Renal pelvis (tissue), 4 donors: ENCODE data around the gene ALDH3B1. TPM values are rescaled to one million over a fixed set of nuclear protein-coding genes. Genes with fewer than 3 reads are reported as not detected.

Source experiments
- DNase-seq: peaks from one replicate; pipeline ENCODE4 v3.0.0-alpha.2; 2013
- polyA plus RNA-seq, 3 donors: library from polyadenylated mRNA; unstranded; fragments of 120-200 nt; gene quantifications; one replicate each; pipeline ENCODE4 v1.2.1, GENCODE V29; 2013; ENCODE audit not compliant: insufficient read length in 3 of 3

The ALDH3B1 gene
- polyA plus RNA-seq, 3 donors: 2.3 to 4.7 (median 3.6) TPM

DNA sequence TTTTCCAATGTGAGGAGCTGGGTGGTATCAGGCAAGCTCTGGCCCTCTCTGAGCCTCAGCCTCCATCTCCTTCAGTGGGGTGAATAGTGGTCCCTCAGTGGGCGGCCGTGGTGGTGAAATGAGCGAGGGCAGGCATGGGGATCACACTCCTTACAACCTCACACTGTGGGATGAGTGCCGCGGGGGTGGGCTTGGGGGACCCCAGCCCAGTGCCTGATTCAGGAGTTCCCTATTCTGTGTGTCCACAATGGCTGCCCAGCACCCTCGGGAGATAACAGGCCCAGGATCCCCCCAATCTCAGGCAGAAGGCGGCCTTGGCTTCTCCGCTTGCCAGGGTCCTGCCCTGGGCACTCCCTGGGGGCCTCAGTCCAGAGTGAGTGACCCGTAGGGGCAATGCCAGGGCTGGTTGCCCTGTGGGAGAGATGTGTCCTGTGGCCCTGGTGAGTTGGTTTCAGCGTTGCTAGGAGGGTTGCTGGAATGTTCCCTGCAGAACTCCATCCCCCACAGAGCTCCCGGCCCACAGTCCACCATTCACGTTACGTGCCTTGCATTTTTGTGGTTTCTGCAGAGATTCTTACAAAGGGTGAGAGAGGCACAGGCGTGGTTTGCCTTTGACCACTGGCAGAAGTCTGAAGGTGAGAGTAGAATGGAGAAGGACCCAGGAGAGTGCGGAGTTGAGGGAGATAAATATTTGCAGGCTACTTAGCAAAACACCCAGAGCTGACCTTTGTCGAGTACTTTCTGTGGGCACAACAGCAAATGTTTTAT lies 2.9 kb downstream of the ALDH3B1 start:
- DNase-seq: no peak

DNA sequence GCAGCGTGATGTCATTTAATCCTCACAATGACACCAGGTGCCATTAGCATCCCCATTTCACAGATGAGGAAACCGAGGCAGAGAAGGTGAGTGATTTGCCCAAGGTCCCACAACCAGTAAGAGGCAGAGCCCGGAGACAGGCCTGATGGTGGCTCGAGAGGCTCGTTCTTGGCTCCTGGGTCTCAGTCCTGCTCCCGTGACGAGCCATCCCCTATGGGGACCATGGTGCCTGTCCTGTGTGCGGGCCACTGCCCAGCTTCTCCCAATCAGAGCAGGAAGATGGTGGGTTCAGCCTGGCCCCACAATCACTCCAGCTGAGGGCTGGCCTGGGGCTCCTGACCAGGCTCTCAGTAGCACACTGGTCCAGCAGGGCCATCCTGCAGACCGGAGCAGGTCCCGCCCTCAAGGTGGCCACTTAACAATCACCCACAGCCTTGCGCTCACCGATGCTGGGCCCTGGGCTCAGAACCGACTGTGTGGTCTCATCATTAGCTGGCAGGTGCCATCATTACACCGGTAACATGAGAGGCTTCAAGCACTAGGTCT lies 3.6 kb downstream of the ALDH3B1 start:
- no peak for DNase-seq

DNA sequence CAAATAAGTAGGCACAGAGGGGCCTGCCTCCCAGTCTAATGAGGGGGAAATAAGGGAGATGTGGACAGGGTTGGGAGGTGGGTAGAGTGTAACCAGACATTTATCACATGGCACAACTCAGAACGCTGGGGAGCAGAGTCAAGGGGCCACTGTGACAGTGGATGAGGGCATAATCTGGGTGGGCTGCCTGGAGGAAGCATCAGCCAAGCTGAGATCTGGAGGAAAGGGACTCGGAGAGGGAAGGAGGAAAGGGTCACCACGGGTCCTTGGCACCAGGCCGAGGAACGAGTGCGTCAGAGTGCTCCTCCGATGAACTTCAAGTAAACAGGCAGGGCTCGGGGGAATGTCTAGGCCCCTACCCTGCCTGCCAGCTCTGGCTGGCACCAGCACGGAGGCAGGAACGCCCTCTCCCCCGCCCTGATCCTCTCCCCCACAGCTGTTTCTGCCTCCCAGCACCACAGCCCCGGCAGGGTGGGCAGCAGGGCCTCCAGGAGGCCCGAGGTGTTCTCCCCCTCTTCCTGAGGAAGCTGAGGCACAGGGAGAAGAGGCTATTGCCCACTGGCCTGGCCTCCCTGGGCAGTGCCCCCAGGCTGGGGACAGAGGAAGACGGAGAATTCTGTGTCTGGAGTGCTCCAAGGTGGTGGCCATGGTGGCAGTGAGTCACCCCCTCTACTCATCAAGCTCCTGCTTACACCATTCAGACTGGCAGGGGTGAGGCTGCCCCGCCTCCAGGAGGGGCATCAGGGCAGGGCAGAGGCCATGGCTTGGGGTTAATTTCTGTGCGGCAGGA lies 4.2 kb downstream of the ALDH3B1 start:
- no peak for DNase-seq

DNA sequence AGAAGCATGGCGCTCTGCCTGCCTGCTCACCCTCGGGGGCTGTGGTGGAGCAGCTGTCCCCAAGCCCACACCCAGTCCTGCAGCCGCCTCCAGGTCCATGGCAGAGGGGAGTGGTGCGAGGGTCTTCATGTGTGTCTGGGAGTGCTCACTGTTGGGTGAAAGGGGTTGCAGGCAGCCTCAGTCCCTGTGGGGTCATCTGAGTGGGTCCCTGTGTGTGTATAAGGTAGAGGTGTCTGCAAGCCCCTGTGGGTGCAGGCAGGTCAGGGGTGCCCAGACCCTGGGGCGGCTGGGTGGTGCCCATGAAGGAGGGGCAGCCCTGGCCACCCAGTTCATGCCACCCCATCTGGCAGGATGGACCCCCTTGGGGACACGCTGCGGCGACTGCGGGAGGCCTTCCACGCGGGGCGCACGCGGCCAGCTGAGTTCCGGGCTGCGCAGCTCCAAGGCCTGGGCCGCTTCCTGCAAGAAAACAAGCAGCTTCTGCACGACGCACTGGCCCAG lies 4.9 kb downstream of the ALDH3B1 start:
- no peak for DNase-seq

DNA sequence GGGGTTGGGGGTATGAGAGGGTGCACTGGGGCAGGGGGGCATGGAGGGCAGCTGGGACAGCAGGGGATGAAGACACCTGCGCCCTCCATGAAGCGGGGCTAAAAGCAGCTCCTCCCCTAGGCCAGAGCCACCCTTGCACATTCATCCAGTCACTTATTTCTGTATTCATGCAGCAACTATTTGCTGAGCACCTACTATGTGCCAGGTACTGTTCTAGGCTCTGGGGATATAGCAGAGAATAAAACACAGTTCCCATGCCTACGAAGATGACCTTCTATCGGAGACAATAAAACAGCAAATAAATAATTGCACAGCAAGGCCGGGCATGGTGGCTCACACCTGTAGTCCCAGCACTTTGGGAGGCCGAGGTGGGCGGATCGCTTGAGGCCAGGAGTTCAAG lies 5.3 kb downstream of the ALDH3B1 start:
- no peak for DNase-seq

DNA sequence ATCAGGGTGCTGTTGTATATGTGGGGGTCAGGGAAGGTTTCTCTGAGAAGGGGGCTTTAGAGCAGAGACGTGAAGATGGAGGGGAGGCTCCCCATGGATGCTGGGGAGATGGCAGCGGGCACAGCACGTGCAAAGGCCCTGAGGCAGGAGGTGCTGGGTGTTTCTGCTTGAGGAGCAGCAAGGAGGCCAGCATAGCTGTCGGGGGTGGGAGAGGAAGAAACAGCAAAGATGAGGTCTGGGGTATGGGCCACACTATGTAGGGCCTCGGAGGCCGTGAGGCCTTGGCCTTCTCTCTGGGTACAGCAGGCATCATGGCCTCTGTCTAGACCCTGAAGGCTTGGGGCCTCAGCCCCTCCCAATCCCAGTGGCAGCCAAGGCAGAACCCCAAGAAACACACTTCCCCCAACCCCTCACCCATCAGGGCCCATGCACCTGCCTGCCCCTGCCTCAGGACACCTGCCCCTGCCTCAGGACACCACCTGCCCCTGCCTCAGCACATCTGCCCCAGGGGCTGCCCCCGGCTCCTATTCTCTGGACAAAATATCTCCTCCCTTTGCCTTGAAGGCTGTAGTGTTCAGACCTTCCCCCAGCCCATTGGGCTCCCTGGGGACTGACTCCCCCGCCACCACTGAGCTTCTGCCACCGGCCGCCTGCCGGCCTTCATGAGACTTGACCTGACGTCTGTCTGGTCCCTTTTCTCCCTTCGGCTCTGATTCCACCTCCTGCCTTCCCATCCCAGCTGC lies 6.2 kb downstream of the ALDH3B1 start:
- no peak for DNase-seq

DNA sequence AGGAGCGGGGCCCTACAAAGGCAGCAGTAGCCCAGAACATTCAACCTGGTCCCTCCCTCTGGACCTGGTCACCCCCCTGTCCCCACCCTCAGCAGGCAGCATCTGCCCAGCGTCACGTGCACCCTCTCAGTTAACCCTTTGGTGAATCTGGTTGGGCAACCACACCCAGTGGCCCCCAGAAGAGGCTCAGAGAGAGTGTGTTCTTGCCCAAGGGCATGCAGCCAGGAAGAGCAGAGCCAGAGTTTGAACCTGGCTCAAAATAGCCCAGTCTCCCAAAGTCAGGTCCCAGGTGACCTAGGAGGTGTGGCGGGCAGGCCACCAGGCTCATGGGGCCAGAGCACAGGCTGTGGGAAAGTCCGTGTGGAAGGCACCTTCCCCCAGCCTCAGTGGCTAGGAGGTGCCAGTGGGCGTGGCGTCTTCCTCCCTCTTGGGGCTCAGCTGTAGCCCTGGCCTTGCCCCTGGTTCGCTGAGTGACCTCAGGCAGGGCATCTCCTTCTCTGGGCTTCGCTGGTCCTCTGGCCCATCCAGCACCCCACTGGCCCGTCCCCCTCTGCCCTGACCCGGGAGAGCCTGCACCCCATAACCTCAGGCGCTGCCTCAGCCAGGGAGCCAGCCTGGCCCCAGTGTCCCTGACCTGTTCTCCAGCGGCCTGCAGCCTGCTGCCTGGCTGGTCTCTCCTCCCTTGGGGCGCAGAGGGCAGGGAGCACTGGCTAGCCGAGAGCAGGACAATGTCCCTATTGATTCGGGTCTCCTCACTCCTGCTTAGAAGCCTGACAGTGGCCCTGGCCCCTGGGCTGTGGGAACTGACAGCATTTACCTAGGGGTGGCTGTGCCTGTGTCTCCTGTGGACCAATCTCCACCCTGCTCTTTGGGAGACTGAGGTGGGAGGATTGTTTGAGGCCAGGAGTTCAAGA lies 7.0 kb downstream of the ALDH3B1 start:
- DNase-seq: no peak

DNA sequence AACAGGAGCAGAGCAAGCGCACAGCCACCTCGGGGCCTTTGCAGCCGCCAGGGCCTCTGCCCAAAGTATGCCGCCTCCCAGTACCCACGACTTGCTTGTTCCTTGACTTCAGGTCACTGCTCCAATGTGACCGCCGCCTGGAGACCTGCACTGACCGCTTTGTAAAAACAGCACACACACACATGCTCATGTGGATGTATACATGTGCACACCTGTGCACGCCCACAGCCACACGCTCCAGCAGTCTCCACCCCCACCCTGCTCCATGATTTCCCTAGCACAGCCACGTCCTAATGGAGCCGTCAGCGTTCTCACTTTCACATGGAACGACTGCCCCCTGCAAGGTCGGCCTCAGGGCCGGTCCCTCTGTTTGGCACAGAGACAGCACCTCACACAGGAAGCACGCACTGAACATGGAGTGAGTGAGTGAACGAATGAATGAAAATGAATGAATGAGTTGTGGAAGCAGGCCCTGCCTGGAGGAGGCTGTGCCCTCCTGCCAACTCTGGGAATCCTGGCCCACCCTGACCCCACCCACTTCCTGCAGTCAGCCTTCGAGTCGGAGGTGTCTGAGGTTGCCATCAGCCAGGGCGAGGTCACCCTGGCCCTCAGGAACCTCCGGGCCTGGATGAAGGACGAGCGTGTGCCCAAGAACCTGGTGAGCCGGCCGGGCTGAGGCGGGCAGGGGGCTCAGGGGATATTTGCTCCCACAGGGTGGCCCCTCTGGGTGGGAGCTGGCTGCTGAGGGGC lies 8.0 kb downstream of the ALDH3B1 start:
- DNase-seq: no peak

DNA sequence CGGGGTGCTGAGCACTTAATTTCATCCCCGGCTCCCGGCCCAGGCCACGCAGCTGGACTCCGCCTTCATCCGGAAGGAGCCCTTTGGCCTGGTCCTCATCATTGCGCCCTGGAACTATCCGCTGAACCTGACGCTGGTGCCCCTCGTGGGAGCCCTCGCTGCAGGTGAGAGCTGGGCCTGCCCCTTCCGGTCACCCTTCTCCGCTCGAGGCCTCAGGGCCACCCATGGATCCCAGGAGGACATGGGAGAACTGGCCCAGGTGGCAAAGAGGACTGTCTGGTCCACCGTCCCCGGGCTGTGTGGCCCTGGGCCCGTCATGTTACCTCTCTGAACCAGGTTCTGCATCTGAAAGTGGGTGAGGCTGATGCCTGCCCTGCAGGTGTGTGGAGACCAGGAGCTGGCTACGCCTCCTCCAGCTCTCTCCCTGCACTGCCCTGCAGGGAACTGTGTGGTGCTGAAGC lies 8.6 kb downstream of the ALDH3B1 start:
- DNase-seq: no peak

DNA sequence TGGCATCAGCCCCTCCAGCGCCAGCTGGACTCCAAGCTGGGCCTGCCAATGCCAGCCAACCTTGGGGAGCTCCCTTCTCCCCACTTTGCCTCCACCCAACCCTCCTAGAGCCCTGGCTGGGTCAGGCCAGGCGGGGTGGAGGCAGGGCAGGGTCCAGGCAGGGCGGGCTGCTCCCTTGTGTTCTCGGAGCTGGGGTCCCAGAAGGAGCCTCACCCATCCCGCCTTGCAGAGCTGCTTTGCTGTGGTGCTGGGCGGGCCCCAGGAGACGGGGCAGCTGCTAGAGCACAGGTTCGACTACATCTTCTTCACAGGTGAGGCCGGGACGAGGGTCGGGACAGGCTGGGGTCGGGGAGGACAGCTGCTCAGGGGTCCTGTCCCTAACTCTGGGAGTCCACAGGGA lies 9.4 kb downstream of the ALDH3B1 start:
- DNase-seq: no peak

DNA sequence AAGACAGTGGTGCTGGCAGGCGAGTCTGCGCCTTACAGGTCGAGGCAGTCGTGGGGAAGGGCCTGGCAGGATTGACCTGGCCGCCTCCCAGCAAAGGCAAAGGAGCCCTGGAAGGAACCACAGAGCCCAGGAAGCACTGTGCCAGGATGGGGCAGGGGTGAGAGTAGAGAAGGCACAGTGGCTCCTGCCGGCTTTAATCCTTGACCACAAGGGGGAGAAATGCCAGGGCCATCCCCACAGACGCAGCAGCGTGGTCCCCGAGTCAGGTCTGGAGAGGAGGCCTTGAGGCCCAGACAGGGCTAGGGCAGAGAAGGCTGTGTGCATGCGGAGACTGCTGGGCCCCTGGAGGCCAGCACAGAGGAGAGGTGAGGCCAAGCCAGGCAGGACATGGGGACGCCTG lies 10.4 kb downstream of the ALDH3B1 start:
- DNase-seq: no peak

DNA sequence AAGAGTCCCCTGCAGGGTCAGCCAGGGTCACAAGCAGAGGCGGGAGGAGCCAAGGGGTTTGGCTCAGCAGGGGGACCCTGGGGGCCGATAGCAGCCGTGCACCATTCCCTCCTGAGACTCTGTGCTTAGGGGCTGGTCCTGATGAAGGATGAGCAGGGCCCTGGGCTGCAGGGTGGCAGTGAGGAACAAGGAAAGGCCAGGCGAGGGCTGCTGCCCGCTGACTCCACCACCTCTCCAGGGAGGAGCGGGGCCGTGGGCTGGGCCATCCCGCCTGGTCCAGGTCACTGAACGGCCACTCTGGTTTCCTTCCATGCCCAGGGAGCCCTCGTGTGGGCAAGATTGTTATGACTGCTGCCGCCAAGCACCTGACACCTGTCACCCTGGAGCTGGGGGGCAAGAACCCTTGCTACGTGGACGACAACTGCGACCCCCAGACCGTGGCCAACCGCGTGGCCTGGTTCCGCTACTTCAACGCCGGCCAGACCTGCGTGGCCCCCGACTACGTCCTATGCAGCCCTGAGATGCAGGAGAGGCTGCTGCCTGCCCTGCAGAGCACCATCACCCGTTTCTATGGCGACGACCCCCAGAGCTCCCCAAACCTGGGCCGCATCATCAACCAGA lies 11.2 kb downstream of the ALDH3B1 start:
- DNase-seq: no peak

DNA sequence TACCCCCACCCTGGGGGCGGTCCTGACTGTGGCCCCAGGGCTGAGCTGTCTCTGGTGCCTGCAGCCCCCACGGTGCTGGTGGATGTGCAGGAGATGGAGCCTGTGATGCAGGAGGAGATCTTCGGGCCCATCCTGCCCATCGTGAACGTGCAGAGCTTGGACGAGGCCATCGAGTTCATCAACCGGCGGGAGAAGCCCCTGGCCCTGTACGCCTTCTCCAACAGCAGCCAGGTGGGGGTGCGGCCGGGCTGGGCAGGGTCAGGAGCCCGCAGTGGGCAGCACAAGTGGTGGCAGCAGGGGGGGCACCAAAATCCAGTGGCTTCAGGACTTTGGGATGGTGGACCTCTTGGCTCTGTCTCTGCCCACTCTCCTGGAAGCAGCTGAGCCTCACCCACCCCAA lies 12.4 kb downstream of the ALDH3B1 start:
- no peak for DNase-seq

DNA sequence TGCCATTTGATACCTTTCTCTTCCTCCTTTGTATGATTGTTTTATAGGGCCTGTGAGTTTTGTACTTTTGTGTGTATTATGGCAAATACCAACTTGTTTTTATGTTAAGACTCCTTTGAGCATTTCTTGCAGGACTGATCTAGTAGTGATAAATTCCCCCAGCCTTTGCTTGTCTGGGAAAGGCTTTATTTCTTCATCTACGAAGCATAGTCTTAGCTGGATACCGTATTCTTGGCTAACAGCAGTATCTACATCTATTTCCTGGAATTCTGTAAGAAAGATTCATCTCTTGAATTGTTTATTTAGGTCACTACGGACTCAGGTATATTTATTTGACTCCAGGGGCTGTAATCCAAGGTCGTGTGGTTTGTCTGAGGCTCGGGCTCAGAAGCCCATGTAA lies 14.4 kb downstream of the ALDH3B1 start:
- DNase-seq: no peak

DNA sequence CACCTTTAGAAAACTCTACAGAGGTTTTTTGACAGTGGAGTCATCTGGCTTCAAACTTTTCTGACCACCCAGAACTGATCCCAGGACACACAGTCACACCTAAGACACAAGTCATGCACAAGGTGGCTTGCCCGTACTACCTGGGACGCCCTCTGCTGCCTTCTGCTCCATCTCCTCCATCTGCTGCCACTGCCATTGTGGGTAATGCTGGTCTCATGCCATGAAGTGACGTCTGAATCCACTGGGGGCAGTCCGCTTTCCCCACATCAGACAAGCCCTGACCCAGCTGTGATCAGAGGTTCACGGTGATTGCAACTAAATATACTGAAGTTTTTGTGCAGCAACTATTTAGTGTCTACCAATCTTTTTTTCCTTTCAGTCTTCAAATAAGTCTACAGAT lies 14.9 kb downstream of the ALDH3B1 start:
- DNase-seq: no peak

DNA sequence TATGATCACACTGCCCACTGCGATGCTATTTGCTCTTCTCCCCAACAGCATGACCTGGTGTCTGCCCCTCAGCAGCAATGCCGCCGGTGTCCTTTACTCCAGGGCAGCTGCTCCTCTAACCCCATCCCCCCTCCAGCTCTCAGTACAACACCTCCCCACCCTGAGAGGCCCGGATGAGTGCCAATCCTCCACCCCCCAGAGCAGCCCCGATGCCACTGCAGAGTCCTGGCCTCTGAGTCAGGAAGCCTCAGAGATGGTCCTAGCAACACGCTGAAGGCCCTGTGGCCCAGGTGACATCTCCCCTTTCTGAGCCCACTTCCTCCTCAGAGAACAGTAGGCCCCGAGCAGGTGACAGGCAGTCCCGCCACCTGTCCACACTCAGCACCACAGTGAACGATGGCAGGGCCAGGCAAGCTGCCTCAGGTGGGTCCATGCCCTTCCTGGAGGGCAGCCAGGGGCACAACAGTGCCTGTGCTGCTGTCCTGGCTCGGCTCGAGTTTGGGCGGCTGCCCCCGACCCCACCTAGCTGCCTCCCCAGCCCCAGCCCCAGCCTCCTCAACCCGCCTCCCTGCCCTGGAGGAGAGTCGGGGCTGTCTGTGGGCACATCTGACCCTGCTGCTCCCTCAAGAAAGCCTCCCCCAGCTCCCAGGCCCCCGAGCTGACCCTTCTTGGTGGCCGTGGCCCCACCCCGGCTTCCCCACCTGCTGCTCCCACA lies 16.4 kb downstream of the ALDH3B1 start:
- DNase-seq: no peak

DNA sequence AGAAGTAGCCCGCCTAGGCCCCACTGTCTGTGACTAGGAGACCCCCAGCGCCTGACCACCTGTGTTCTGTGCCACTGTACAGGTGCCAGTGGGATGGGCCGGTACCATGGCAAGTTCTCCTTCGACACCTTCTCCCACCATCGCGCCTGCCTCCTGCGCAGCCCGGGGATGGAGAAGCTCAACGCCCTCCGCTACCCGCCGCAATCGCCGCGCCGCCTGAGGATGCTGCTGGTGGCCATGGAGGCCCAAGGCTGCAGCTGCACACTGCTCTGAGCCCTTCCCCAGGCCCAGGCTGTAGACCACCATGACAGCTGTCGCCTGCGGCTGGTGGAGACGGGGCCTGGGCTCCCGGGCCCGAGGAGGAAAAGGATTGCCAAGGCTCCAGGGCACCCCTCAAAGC lies 17.5 kb downstream of the ALDH3B1 start:
- DNase-seq: no peak

DNA sequence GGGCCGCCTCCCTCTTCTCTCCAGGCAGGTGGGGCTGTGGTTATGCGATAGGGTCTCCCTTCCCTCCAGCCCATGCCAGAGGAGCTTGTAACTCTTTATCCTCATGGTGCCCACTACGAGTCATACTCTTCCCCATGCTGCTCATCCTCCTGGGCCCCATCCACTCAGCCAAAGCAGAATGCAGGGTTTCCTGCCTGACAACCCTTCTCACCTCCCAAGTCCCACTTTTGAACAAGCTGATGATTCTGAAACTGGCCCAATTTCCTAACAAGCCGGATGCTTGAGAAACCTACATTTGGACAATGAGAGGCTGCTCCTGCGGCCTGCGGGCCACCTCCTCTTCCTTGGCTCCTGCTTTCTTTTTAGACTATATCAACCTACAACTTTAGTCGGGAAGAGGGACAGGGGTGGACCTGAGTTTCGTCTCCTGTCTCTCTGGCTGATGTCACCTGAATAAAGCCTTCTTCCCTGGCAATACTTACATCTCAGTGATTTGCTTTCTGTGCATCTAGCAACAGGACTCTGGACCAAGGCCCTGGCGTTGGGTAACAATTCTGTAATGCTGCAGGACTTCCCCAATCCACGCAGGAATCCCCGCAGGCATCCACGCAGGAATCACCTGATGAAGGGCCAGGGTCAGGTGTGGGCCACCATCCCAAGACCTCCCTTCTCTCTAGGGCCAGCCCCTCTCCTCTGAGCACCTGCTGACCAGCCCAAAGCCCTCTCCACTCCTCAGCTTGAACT lies 18.8 kb downstream of the ALDH3B1 start:
- DNase-seq: no peak
